Measurements from ENCODE around the gene SRPK1.

The SRPK1 gene

DNA sequence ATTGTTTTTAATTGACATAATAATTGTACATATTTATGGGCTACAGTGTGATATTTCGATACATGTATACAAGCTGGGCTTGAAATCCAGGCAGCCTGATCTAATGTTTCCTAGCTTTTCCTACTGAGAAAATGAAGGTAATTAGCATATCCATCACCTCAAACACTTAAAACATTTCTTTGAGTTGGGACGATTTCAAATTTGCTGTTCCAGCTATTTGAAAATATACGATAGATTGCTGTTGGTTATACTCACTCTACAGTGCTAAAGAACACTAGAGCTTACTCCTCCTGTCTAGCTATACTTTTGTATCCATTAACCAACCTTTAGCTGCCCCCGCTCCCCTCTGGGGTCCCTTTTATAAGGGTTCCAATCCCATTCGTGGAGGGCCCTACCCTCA is 111.1 kb downstream of the SRPK1 start:
- Histone ChIP-seq H3K27ac (ENCODE audit: low read depth in 2 of 2, low read length in 2 of 2) (no peak overlapping the region), H3K4me1 (ENCODE audit: control insufficient read depth in 2 of 2, insufficient read depth in 2 of 2, low read length in 2 of 2) (no peaks in the 10 kb centered on the region), H3K4me3 (ENCODE audit: low read length in 2 of 2) (no peak overlapping the region), H3K9ac (ENCODE audit: low read depth in 1 of 2, low read length in 2 of 2) (no peak overlapping the region), H3K9me3 (ENCODE audit: control insufficient read depth in 2 of 2, low read length in 2 of 2) (no peaks in the 10 kb centered on the region), H3K27me3 (ENCODE audit: control insufficient read depth in 2 of 2, insufficient read depth in 2 of 2, low read length in 2 of 2) (peaks cover 0 to 2% of the 10 kb centered on the region in 2 donors), H3K36me3 (ENCODE audit: control insufficient read depth in 2 of 2, insufficient read depth in 2 of 2, low read length in 2 of 2) (no peaks in the 10 kb centered on the region)

DNA sequence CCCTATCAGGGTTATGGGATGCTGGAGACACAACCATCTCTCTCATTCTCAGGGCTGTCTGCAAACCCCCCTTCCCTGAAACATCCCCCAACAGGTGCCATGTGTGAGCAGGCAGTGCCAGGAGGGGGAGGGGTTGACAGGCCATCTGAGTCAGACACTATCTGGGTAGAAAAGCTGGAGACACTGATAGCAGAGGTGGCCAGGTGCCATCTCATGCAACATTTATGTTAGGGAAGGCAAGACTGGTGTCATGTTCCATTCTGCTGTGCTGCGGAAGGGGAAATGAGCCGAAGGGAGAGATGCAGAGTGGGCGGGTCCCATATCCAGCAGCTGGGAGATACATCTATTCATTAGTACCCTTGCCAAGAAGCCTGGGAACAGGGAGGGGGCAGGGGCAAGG is 112.2 kb downstream of the SRPK1 start:
- Histone ChIP-seq H3K9ac (ENCODE audit: low read depth in 1 of 2, low read length in 2 of 2) (no peak overlapping the region), H3K27me3 (ENCODE audit: control insufficient read depth in 2 of 2, insufficient read depth in 2 of 2, low read length in 2 of 2) (peaks cover 0 to 2% of the 10 kb centered on the region in 2 donors), H3K4me1 (ENCODE audit: control insufficient read depth in 2 of 2, insufficient read depth in 2 of 2, low read length in 2 of 2) (no peaks in the 10 kb centered on the region), H3K4me3 (ENCODE audit: low read length in 2 of 2) (no peak overlapping the region), H3K9me3 (ENCODE audit: control insufficient read depth in 2 of 2, low read length in 2 of 2) (no peaks in the 10 kb centered on the region), H3K36me3 (ENCODE audit: control insufficient read depth in 2 of 2, insufficient read depth in 2 of 2, low read length in 2 of 2) (no peaks in the 10 kb centered on the region), H3K27ac (ENCODE audit: low read depth in 2 of 2, low read length in 2 of 2) (no peak overlapping the region)

DNA sequence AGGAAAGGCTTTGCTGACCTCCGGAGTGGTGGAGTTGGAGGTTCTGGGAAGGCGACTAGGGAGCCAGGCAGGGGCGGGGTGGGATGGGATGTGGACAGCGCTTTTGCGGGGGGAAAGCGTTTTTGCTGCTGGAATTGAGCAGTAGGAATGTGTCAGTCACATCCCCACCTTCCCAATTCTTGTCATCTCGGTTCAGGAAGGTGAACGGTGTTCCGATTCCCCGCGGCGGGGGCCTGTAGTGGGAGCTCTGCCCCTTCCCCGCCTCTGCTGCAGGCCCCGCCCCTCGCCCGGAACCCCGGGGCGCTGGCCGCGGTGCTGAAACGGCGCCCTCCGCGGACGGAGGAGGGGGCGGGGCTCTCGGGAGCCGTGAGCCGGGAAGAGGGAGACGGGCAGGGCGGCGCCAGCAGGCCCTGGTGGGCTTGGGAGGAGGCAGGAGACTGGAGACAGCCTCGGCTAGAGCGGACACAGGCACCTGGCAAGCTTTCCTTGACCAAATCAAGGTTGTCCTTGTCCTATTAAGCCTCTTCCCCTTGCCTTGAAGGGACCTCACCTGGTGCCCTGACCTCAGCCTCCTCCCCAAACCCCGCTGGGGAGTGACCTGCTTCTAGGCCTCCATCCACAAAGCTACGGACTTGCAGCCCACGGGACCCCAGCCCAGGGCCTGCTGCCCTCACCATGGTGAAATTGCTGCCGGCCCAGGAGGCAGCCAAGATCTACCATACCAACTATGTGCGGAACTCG is 115.7 kb downstream of the SRPK1 start, which contains the start of gene LHFPL5:
LHFPL5 (plus strand) TSS at position 357 of the 741 bp plus-strand sequence; CDS start at position 676, 319 bp downstream.
- H3K36me3 ChIP-seq (ENCODE audit: control insufficient read depth in 2 of 2, insufficient read depth in 2 of 2, low read length in 2 of 2): no peaks in the 10 kb centered on the region
- no peak within 1 kb of the TSS for H3K4me3 ChIP-seq (ENCODE audit: low read length in 2 of 2)
- no peak within 1 kb of the TSS for H3K27ac ChIP-seq (ENCODE audit: low read depth in 2 of 2, low read length in 2 of 2)
- H3K9ac ChIP-seq (ENCODE audit: low read depth in 1 of 2, low read length in 2 of 2): no peak within 1 kb of the TSS
- peaks cover 0 to 2% of the 10 kb centered on the region in 2 donors for H3K27me3 ChIP-seq (ENCODE audit: control insufficient read depth in 2 of 2, insufficient read depth in 2 of 2, low read length in 2 of 2)
- H3K4me1 ChIP-seq (ENCODE audit: control insufficient read depth in 2 of 2, insufficient read depth in 2 of 2, low read length in 2 of 2): no peaks in the 10 kb centered on the region
- H3K9me3 ChIP-seq (ENCODE audit: control insufficient read depth in 2 of 2, low read length in 2 of 2): no peaks in the 10 kb centered on the region

DNA sequence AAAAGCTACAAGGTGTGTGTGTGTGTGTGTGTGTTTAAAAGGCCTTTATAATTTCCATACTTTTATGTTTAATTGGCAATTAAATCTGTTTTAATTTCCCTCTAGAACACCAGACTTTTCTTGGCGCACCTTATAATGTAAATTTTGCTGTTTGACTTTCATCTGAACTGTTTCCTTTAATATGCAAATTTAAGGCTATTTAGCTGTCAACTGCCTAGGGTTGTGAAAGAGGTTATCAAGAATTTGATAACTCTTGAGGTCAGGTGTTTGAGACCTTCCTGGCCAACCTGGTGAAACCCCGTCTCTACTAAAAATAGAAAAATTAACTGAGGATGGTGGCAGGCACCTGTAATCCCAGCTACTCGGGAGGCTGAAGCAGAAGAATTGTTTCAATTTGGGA is 119.8 kb downstream of the SRPK1 start:
- H3K9me3 ChIP-seq (ENCODE audit: control insufficient read depth in 2 of 2, low read length in 2 of 2): no peaks in the 10 kb centered on the region
- H3K4me1 ChIP-seq (ENCODE audit: control insufficient read depth in 2 of 2, insufficient read depth in 2 of 2, low read length in 2 of 2): no peaks in the 10 kb centered on the region
- no peak overlapping the region for H3K27ac ChIP-seq (ENCODE audit: low read depth in 2 of 2, low read length in 2 of 2)
- peaks cover 0 to 1% of the 10 kb centered on the region in 2 donors for H3K27me3 ChIP-seq (ENCODE audit: control insufficient read depth in 2 of 2, insufficient read depth in 2 of 2, low read length in 2 of 2)
- no peaks in the 10 kb centered on the region for H3K36me3 ChIP-seq (ENCODE audit: control insufficient read depth in 2 of 2, insufficient read depth in 2 of 2, low read length in 2 of 2)
- H3K9ac ChIP-seq (ENCODE audit: low read depth in 1 of 2, low read length in 2 of 2): no peak overlapping the region
- no peak overlapping the region for H3K4me3 ChIP-seq (ENCODE audit: low read length in 2 of 2)

DNA sequence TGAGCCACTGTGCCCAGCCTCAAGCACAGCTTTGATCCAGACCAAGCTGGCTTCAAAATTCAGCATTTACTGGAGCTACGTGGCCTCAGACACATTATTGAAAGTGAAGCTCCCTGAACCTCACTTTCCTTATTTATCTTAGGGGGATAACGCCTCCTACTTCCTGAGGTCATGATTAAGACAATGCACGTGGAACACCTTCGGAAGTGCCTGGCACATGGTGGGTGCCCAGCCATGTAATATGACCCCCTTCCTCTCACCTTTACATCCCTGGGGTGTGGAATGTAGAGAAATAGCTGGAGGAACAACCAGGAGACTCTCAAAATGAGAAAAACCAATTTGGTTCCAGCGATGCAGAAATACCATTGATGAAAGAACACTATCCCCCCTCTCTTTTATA is 122.2 kb downstream of the SRPK1 start:
- Histone ChIP-seq H3K27me3 (ENCODE audit: control insufficient read depth in 2 of 2, insufficient read depth in 2 of 2, low read length in 2 of 2) (no peaks in the 10 kb centered on the region), H3K36me3 (ENCODE audit: control insufficient read depth in 2 of 2, insufficient read depth in 2 of 2, low read length in 2 of 2) (no peaks in the 10 kb centered on the region), H3K9me3 (ENCODE audit: control insufficient read depth in 2 of 2, low read length in 2 of 2) (no peaks in the 10 kb centered on the region), H3K27ac (ENCODE audit: low read depth in 2 of 2, low read length in 2 of 2) (no peak overlapping the region), H3K9ac (ENCODE audit: low read depth in 1 of 2, low read length in 2 of 2) (no peak overlapping the region), H3K4me3 (ENCODE audit: low read length in 2 of 2) (no peak overlapping the region), H3K4me1 (ENCODE audit: control insufficient read depth in 2 of 2, insufficient read depth in 2 of 2, low read length in 2 of 2) (no peaks in the 10 kb centered on the region)

DNA sequence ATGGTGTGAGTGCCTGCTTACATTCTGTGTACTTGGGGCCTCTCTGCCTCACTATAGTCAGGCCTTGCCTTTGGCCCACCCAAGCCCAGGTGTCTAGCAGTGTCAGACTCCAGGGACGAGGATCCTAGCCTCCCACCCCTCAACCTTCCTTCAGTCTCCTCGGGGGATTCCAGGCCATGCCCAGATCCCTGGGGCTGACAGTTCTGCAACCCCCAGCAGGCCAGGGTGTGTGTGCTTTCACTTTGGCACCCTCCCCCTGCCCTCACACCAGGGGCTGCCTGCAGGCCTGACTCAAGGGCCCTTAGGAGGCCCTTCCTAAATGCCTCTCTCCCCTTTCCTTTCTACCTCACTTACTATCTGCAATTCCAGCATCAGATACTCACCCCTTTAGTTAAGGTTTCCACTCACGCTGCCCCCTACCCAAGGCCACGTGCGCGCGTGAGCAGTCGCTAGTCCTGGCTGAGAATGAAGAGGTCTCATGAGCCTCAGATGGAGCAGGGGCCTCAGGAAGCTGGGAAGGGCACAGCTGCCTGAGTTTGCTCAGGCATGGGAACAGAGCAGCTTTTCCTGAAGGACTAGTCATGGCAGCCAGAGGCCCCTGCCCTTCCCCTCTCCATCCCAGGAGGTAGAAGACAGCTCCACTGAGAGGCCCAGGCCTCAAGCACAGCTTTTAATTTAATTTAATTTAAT is 122.9 kb downstream of the SRPK1 start:
- Histone ChIP-seq H3K27ac (ENCODE audit: low read depth in 2 of 2, low read length in 2 of 2) (no peak overlapping the region), H3K4me3 (ENCODE audit: low read length in 2 of 2) (no peak overlapping the region), H3K9ac (ENCODE audit: low read depth in 1 of 2, low read length in 2 of 2) (no peak overlapping the region), H3K9me3 (ENCODE audit: control insufficient read depth in 2 of 2, low read length in 2 of 2) (no peaks in the 10 kb centered on the region), H3K4me1 (ENCODE audit: control insufficient read depth in 2 of 2, insufficient read depth in 2 of 2, low read length in 2 of 2) (no peaks in the 10 kb centered on the region), H3K36me3 (ENCODE audit: control insufficient read depth in 2 of 2, insufficient read depth in 2 of 2, low read length in 2 of 2) (no peaks in the 10 kb centered on the region), H3K27me3 (ENCODE audit: control insufficient read depth in 2 of 2, insufficient read depth in 2 of 2, low read length in 2 of 2) (no peaks in the 10 kb centered on the region)

DNA sequence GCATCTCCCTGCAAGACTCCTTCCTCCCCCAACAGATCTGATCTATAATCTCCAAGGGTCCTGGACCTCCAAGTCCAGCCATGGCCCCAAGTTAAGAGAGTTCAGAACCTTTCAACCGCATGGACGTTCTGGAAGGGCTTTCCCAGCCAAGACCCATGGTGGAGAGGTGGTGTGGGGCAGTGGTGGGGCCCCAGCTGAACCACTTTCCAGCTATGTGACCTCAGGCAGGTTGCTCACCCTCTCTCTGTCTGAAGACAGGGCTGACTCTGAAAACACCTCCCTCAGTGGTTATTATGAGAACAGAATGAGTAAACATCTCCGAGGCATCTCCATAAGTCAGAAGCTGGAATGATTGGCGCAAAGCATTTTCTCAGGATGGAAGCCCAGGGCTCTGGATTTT is 124.7 kb downstream of the SRPK1 start:
- Histone ChIP-seq H3K27ac (ENCODE audit: low read depth in 2 of 2, low read length in 2 of 2) (no peak overlapping the region), H3K9ac (ENCODE audit: low read depth in 1 of 2, low read length in 2 of 2) (no peak overlapping the region), H3K4me3 (ENCODE audit: low read length in 2 of 2) (no peak overlapping the region), H3K36me3 (ENCODE audit: control insufficient read depth in 2 of 2, insufficient read depth in 2 of 2, low read length in 2 of 2) (no peaks in the 10 kb centered on the region), H3K9me3 (ENCODE audit: control insufficient read depth in 2 of 2, low read length in 2 of 2) (no peaks in the 10 kb centered on the region), H3K4me1 (ENCODE audit: control insufficient read depth in 2 of 2, insufficient read depth in 2 of 2, low read length in 2 of 2) (no peaks in the 10 kb centered on the region), H3K27me3 (ENCODE audit: control insufficient read depth in 2 of 2, insufficient read depth in 2 of 2, low read length in 2 of 2) (no peaks in the 10 kb centered on the region)

DNA sequence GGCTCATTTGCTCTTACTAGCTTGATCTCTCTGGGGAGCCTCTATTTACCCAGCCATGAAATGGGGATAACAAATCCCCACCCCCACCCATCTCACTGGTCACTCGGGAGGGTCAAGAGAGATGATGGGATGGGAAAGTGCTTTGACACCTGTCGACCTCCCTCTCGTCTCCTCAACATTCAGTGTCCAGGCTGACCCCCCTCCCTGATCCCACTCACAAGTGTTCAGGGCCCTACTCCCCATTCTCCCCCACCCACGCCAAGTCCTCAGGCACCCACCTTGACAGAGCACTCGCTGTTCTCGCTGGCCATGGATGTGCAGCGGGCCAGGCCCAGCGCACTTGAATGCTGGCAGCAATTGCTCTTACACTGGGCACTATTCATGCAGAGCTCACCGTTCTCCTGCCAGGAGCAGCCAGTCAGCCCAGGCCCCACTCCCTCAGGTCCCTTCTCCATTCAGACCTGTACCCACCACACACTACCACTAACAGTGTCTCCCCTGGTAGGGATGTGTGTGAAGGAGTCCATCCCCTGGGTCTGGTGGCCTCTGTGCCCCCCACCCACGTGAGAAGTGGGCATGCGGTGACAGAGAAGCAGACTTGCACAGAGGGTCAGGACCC is 125.3 kb downstream of the SRPK1 start:
- H3K9ac ChIP-seq (ENCODE audit: low read depth in 1 of 2, low read length in 2 of 2): no peak overlapping the region
- no peak overlapping the region for H3K4me3 ChIP-seq (ENCODE audit: low read length in 2 of 2)
- no peaks in the 10 kb centered on the region for H3K27me3 ChIP-seq (ENCODE audit: control insufficient read depth in 2 of 2, insufficient read depth in 2 of 2, low read length in 2 of 2)
- H3K9me3 ChIP-seq (ENCODE audit: control insufficient read depth in 2 of 2, low read length in 2 of 2): no peaks in the 10 kb centered on the region
- no peaks in the 10 kb centered on the region for H3K36me3 ChIP-seq (ENCODE audit: control insufficient read depth in 2 of 2, insufficient read depth in 2 of 2, low read length in 2 of 2)
- H3K4me1 ChIP-seq (ENCODE audit: control insufficient read depth in 2 of 2, insufficient read depth in 2 of 2, low read length in 2 of 2): no peaks in the 10 kb centered on the region
- H3K27ac ChIP-seq (ENCODE audit: low read depth in 2 of 2, low read length in 2 of 2): no peak overlapping the region

DNA sequence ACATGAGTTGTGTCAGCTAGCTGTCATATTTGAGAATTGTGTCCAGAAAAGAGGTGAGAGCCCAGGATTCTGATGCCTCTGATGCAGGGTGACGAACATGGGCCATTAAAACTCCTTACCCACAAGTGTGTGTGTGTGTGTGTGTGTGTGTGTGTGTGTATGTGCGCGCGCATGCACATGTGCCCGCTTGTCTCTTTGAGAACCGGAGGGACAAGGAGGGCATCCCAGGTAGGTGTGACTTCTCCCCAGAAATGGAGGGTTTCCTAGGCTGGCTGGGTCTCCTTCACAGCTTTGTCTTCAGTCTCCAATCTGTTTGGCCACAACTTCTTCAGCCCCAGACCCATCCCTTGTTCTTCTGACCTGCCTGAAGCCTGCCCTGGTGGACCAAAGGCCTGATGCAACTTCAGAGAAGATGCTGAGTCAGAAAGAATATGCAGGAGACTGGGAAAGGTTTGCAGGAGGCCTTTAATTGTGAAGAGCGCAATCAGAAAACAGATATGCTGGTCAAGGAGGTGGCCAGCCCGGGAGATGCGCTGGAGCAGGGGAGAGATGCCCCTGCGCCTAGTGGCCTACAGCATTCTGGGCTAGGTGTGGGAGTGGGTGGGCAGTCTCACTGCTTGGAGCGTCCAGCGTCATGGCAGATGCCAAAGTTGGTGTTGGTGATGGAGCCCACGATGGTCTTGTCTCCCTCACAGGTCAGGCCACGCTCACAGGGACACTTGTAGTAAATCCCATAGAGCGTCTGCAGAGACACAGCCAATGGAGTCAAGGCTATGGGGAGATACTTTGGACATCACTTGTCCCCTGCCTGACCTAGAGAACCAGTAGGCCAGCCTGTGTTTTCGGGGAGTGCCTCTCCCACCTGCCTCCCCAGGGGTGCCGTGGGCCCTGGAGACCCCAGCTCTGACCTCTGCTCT is 126.1 kb downstream of the SRPK1 start:
- H3K9me3 ChIP-seq (ENCODE audit: control insufficient read depth in 2 of 2, low read length in 2 of 2): no peaks in the 10 kb centered on the region
- no peaks in the 10 kb centered on the region for H3K4me1 ChIP-seq (ENCODE audit: control insufficient read depth in 2 of 2, insufficient read depth in 2 of 2, low read length in 2 of 2)
- H3K27me3 ChIP-seq (ENCODE audit: control insufficient read depth in 2 of 2, insufficient read depth in 2 of 2, low read length in 2 of 2): no peaks in the 10 kb centered on the region
- no peak overlapping the region for H3K4me3 ChIP-seq (ENCODE audit: low read length in 2 of 2)
- H3K36me3 ChIP-seq (ENCODE audit: control insufficient read depth in 2 of 2, insufficient read depth in 2 of 2, low read length in 2 of 2): no peaks in the 10 kb centered on the region
- no peak overlapping the region for H3K9ac ChIP-seq (ENCODE audit: low read depth in 1 of 2, low read length in 2 of 2)
- H3K27ac ChIP-seq (ENCODE audit: low read depth in 2 of 2, low read length in 2 of 2): no peak overlapping the region

Measured in mucosa of rectum (tissue), 2 donors.